Measurements from ENCODE around the gene UBQLN3. TPM values are rescaled to one million over a fixed set of nuclear protein-coding genes. Genes with fewer than 3 reads are reported as not detected.

The UBQLN3 gene
- total and polyA plus RNA-seq, 2 of the 13 experiments (the other 11 are each of a cell fraction or from before 2014, with no cell fraction given) = 0.08 TPM; not detected in 1

GRCh38 chr11:5528495-5528894, 18.7 kb upstream of the UBQLN3 start:
- FAIRE-seq (no peak), DNase-seq (ENCODE audit: low spot score) (no peak), ATAC-seq (no peak)
- Histone ChIP-seq H2AFZ (ENCODE audit: low read length) (no peak overlapping the region), H3K4me3 (replicated peaks in 1 of 3; ENCODE audit: insufficient read depth in 1 of 3, low read depth in 2 of 3, low read length in 3 of 3) (no peak overlapping the region), H3K4me2 (ENCODE audit: low read depth, low read length) (no peak overlapping the region), H3K79me2 (ENCODE audit: insufficient read depth, low read length) (no peaks in the 10 kb centered on the region), H3K27me3 (ENCODE audit: control insufficient read depth in 1 of 2, insufficient read depth in 2 of 2, low read length in 2 of 2) (peaks cover 0 to 15% of the 10 kb centered on the region in 2 experiments; a peak in 3 of 5 replicates), H4K20me1 (ENCODE audit: insufficient read depth, low read length) (no peaks in the 10 kb centered on the region), H3K9ac (ENCODE audit: insufficient read depth, low read depth, low read length) (no peak overlapping the region), H3K27ac (ENCODE audit: extremely low read length, insufficient read depth, low read length) (no peak overlapping the region), H3K9me3 (ENCODE audit: low read length) (no peaks in the 10 kb centered on the region), H3K36me3 (replicated peaks in 1 of 2; ENCODE audit: control insufficient read depth in 1 of 2, insufficient read depth in 2 of 2, low read length in 2 of 2) (no peaks in the 10 kb centered on the region), H3K4me1 (ENCODE audit: insufficient read depth, low read length) (no peaks in the 10 kb centered on the region)
- no TSS peak for BruUV-seq (replicated peaks)
- intact Hi-C loops (cut with micrococcal nuclease; ENCODE audit: unreplicated experiment) (no loop called here), in situ Hi-C loops (cut with HindIII; ENCODE audit: extremely low pct_ligation_motif_present, low pct_unique_long_range_greater_than_20kb) (no loop called here)
- CTCF ChIA-PET (ENCODE audit: low intra/inter-chr PET ratio, low total read pairs) = no interaction called here
- POLR2A ChIA-PET = no interaction called here
- 0% methylated on average over 1 of the region's 1 CpG for WGBS (ENCODE audit: low lambda C conversion rate)
- no peak for TF ChIP-seq ZNF280B (CRISPR knock-in tag; IDR thresholded peaks at IDR 0.05; ENCODE audit: borderline replicate concordance)
- TF ChIP-seq SMARCC2 (IDR thresholded peaks at IDR 0.05) = no peak
- TF ChIP-seq FOXA1 (IDR thresholded peaks at IDR 0.05) = no peak
- TF ChIP-seq FOXA1 (CRISPR knock-in tag; IDR thresholded peaks at IDR 0.05) = no peak
- no peak for TF ChIP-seq ZNF10 (CRISPR knock-in tag; IDR thresholded peaks at IDR 0.05; ENCODE audit: borderline replicate concordance, low read depth)
- TF ChIP-seq TAF1 (CRISPR knock-in tag; IDR thresholded peaks at IDR 0.05) = no peak
- TF ChIP-seq LCORL (IDR thresholded peaks at IDR 0.05) = no peak
- no peak for TF ChIP-seq LCORL (CRISPR knock-in tag; IDR thresholded peaks at IDR 0.05)
- no peak for TF ChIP-seq MXD4 (CRISPR knock-in tag; IDR thresholded peaks at IDR 0.05)
- no peak for TF ChIP-seq E2F2 (CRISPR knock-in tag; IDR thresholded peaks at IDR 0.05; ENCODE audit: borderline replicate concordance)
- TF ChIP-seq ZNF414 (CRISPR knock-in tag; IDR thresholded peaks at IDR 0.05) = no peak
- no peak for TF ChIP-seq GTF3A (CRISPR knock-in tag; conservative IDR thresholded peaks at IDR 0.05)
- TF ChIP-seq HIC2 (CRISPR knock-in tag; IDR thresholded peaks at IDR 0.05; ENCODE audit: low read depth) = no peak
- TF ChIP-seq ZNF83 (CRISPR knock-in tag; IDR thresholded peaks at IDR 0.05; ENCODE audit: borderline replicate concordance) = no peak
- no peak for TF ChIP-seq HDAC2 (CRISPR knock-in tag; IDR thresholded peaks at IDR 0.05)
- TF ChIP-seq ATF5 (CRISPR knock-in tag; IDR thresholded peaks at IDR 0.05; ENCODE audit: low read depth) = no peak
- no peak for TF ChIP-seq DMTF1 (CRISPR knock-in tag; IDR thresholded peaks at IDR 0.05)
- no peak for TF ChIP-seq BHLHE40 (IDR thresholded peaks at IDR 0.05; ENCODE audit: low read length)
